ENCODE data around the gene OST4. TPM values are rescaled to one million over a fixed set of nuclear protein-coding genes. Genes with fewer than 3 reads are reported as not detected.

OST4 gene
- total RNA-seq, 3 donors from 2014 or later (not counting 1 experiment from before 2014, with no cell fraction given): 178 to 207 (median 192) TPM

DNA sequence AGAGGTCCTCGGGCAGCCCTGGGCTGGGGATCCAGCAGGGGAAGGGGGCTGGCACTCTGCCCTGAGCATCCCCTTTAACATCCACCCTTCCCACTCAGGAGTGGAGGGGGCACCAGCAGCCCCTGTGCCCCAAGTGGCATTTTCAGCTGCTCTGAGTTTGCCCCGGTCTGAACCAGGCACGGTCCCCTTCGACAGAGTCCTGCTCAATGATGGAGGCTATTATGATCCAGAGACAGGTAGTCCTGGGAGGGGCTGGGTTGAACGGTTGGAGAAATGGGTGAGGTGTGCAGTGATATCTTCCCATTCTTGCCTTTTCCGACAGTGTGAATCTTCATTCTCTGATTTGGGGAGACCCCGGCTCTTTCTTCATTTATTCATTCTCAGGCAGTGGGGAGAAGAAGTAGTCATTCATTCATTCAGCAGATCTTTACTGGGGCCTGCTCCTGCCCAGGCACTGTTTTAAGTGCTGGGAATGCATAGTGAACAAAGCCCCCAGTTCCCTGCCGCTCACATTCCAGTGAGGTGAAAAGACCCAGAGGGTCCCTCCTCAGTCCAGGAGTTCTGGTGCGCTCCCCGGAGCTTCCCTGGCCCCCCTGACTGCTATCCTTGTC lies 13.7 kb upstream of the OST4 start:
- peak overlapping the region; percentile 79 to 87 for H3K27ac Mint-ChIP-seq
- H3K4me3 ChIP-seq (ENCODE audit: low read length): peak overlapping the region; percentile 65

DNA sequence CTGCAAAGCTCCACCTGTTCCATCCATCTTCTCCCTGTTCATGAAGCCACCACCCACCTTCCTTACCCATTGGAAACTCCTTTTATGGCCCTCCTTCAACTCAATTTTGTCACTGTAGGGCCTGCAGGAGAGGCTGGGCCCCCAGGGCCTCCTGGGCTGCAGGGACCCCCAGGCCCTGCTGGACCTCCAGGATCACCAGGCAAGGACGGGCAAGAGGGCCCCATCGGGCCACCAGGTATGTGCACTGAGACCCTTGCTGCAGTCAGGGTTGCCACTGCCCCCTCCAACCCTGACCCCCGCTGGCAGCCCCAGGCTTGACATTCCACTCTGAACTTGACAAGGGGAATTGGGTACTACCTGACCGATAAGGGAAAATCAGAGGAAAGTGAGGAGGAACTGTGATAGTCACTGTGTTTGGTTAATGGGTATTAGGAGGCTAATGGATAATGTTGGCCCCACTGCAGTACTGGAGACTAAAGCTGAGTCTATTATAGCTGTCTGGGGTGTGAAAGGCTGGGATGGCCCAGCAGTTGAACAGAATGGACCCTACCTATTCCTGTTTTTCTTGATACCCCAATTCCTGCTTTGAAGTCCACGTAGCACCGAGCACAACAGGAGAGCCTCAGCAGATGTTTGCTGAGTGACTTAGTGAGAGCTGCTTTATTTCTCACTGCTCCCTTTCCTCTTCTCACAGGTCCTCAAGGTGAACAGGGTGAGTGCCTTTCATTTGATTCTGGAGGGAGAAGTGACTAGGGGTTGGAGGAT lies 13.0 kb upstream of the OST4 start:
- H3K36me3 Mint-ChIP-seq: no peaks in the 10 kb centered on the region
- Histone ChIP-seq H3K27me3 (ENCODE audit: control insufficient read depth, insufficient read depth, low read length) (no peaks in the 10 kb centered on the region), H3K4me1 (ENCODE audit: control insufficient read depth, insufficient read depth, low read length) (peaks cover 43% of the 10 kb centered on the region), H3K9me3 (ENCODE audit: control insufficient read depth, insufficient read depth, low read length) (no peaks in the 10 kb centered on the region), H3K27ac (ENCODE audit: low read length) (no peak overlapping the region), H3K36me3 (ENCODE audit: control insufficient read depth, insufficient read depth, low read length) (no peaks in the 10 kb centered on the region), H3K4me3 (ENCODE audit: low read length) (no peak overlapping the region)
- peak overlapping the region; percentile 21 for H3K4me3 Mint-ChIP-seq
- H3K27ac Mint-ChIP-seq: no peak overlapping the region
- no peak for DNase-seq
- 88% methylated on average over 6 of the region's 6 CpGs for WGBS (ENCODE audit: insufficient coverage)
- H3K9me3 Mint-ChIP-seq: no peaks in the 10 kb centered on the region
- intact Hi-C loops (cut with micrococcal nuclease): loop anchor here (5.0 to 10.0 kb wide), 2 partner anchors 50 to 128 kb away; partner anchors contain the start of genes ATRAID, PREB, PRR30 and SLC5A6
- peaks cover 29 to 43% of the 10 kb centered on the region in 2 donors for H3K4me1 Mint-ChIP-seq
- TF ChIP-seq, protein P1, sequence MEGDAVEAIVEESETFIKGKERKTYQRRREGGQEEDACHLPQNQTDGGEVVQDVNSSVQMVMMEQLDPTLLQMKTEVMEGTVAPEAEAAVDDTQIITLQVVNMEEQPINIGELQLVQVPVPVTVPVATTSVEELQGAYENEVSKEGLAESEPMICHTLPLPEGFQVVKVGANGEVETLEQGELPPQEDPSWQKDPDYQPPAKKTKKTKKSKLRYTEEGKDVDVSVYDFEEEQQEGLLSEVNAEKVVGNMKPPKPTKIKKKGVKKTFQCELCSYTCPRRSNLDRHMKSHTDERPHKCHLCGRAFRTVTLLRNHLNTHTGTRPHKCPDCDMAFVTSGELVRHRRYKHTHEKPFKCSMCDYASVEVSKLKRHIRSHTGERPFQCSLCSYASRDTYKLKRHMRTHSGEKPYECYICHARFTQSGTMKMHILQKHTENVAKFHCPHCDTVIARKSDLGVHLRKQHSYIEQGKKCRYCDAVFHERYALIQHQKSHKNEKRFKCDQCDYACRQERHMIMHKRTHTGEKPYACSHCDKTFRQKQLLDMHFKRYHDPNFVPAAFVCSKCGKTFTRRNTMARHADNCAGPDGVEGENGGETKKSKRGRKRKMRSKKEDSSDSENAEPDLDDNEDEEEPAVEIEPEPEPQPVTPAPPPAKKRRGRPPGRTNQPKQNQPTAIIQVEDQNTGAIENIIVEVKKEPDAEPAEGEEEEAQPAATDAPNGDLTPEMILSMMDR (IDR thresholded peaks at IDR 0.05): no peak
- H3K27me3 Mint-ChIP-seq (ENCODE audit: low read depth in 2 of 2): no peaks in the 10 kb centered on the region
- ATAC-seq: no peak

More for the DNA sequence above, 13.7 kb upstream of the OST4 start:
- Histone ChIP-seq H3K27ac (ENCODE audit: low read length) (peak overlapping the region; percentile 82), H3K9me3 (ENCODE audit: control insufficient read depth, insufficient read depth, low read length) (no peaks in the 10 kb centered on the region), H3K27me3 (ENCODE audit: control insufficient read depth, insufficient read depth, low read length) (no peaks in the 10 kb centered on the region), H3K36me3 (ENCODE audit: control insufficient read depth, insufficient read depth, low read length) (no peaks in the 10 kb centered on the region), H3K4me1 (ENCODE audit: control insufficient read depth, insufficient read depth, low read length) (peaks cover 43% of the 10 kb centered on the region)
- whole genome bisulfite sequencing (ENCODE audit: insufficient coverage): 72% methylated on average over 8 of the region's 10 CpGs
- Mint-ChIP-seq H3K36me3 (no peaks in the 10 kb centered on the region), H3K27me3 (ENCODE audit: low read depth in 2 of 2) (no peaks in the 10 kb centered on the region), H3K4me1 (peaks cover 29 to 40% of the 10 kb centered on the region in 2 donors), H3K9me3 (no peaks in the 10 kb centered on the region), H3K4me3 (peak overlapping the region; percentile 80)
- DNase-seq (no peak), ATAC-seq (no peak)
- TF ChIP-seq, protein P1 (IDR thresholded peaks at IDR 0.05): no peak
- intact Hi-C loops (cut with micrococcal nuclease): loop anchor here (5.0 to 10.0 kb wide), 2 partner anchors 50 to 127 kb away; partner anchors contain the start of genes ATRAID, PREB, PRR30 and SLC5A6

DNA sequence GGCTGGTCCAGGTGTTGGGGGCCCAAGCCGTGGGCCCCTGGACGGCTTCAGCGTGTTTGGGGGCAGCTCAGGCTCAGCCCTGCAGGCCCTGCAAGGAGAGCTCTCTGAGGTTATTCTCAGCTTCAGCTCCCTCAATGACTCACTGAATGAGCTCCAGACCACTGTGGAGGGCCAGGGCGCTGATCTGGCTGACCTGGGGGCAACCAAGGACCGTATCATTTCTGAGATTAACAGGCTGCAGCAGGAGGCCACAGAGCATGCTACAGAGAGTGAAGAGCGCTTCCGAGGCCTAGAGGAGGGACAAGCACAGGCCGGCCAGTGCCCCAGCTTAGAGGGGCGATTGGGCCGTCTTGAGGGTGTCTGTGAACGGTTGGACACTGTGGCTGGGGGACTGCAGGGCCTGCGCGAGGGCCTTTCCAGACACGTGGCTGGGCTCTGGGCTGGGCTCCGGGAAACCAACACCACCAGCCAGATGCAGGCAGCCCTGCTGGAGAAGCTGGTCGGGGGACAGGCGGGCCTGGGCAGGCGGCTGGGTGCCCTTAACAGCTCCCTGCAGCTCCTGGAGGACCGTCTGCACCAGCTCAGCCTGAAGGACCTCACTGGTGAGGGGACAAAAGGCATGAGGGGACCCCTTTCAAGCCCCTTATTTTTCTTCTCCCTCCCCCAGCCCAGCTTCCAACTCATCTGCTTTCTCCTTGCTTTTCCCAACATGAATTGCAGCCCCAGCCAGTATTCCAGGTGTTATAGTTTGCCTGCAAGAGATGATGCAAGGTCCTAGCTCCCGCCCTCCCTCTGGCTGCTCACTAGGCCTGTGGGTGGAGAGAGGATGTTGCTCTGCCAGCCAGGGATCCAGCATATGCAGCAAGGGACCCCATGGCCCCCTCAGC lies 12.2 kb upstream of the OST4 start:
- no peaks in the 10 kb centered on the region for H3K36me3 Mint-ChIP-seq
- Histone ChIP-seq H3K9me3 (ENCODE audit: control insufficient read depth, insufficient read depth, low read length) (no peaks in the 10 kb centered on the region), H3K27ac (ENCODE audit: low read length) (no peak overlapping the region), H3K4me1 (ENCODE audit: control insufficient read depth, insufficient read depth, low read length) (peaks cover 45% of the 10 kb centered on the region), H3K27me3 (ENCODE audit: control insufficient read depth, insufficient read depth, low read length) (no peaks in the 10 kb centered on the region), H3K36me3 (ENCODE audit: control insufficient read depth, insufficient read depth, low read length) (no peaks in the 10 kb centered on the region), H3K4me3 (ENCODE audit: low read length) (no peak overlapping the region)
- H3K4me1 Mint-ChIP-seq: peaks cover 29 to 43% of the 10 kb centered on the region in 2 donors
- DNase-seq (no peak), ATAC-seq (no peak)
- WGBS (ENCODE audit: insufficient coverage): 98% methylated on average over 20 of the region's 20 CpGs
- peak overlapping the region; percentile 17 for H3K4me3 Mint-ChIP-seq
- no peak overlapping the region for H3K27ac Mint-ChIP-seq
- TF ChIP-seq, protein P1 (IDR thresholded peaks at IDR 0.05): no peak
- no peaks in the 10 kb centered on the region for H3K27me3 Mint-ChIP-seq (ENCODE audit: low read depth in 2 of 2)
- no peaks in the 10 kb centered on the region for H3K9me3 Mint-ChIP-seq
- intact Hi-C loops (cut with micrococcal nuclease): loop anchor here (10.0 kb wide), 1 partner anchor 51 kb away; the partner anchor contains the start of genes PREB and PRR30
